HEK293 (cell line): ENCODE results near the gene SH3BP5.

Source experiments
- CTCF ChIP-seq: fragments of 450-650 bp; formaldehyde crosslinking; IDR thresholded peaks from 2 replicates; pipeline ENCODE4 v1.5.1; 2016; ENCODE audit warnings: missing biosample characterization, missing genetic modification characterization
- KLF16 ChIP-seq: fragments of 450-650 bp; formaldehyde crosslinking; IDR thresholded peaks from 2 replicates; pipeline ENCODE4 v1.5.1; 2017; ENCODE audit warnings: missing biosample characterization, missing genetic modification characterization
- ZBTB17 ChIP-seq: fragments of 450-650 bp; formaldehyde crosslinking; IDR thresholded peaks from 2 replicates; pipeline ENCODE4 v1.5.1; 2016; ENCODE audit warnings: missing biosample characterization, missing genetic modification characterization
- ZBTB7A ChIP-seq: fragments of 450-650 bp; formaldehyde crosslinking; IDR thresholded peaks from 2 replicates; pipeline ENCODE4 v1.5.1; 2016; ENCODE audit warnings: low read depth, missing biosample characterization, missing genetic modification characterization
- ZNF121 ChIP-seq: fragments of 450-650 bp; formaldehyde crosslinking; IDR thresholded peaks from 2 replicates; pipeline ENCODE4 v1.5.1; 2016; ENCODE audit warnings: missing biosample characterization, missing genetic modification characterization
- ZNF560 ChIP-seq: fragments of 450-650 bp; formaldehyde crosslinking; IDR thresholded peaks from 2 replicates; pipeline ENCODE4 v1.5.1; 2017; ENCODE audit warnings: missing biosample characterization, missing genetic modification characterization, borderline replicate concordance
- ZNF639 ChIP-seq: fragments of 450-650 bp; formaldehyde crosslinking; IDR thresholded peaks from 2 replicates; pipeline ENCODE4 v1.5.1; 2016; ENCODE audit warnings: missing biosample characterization, missing genetic modification characterization
- ZNF792 ChIP-seq: fragments of 450-650 bp; formaldehyde crosslinking; IDR thresholded peaks from 2 replicates; pipeline ENCODE4 v1.5.1; 2016; ENCODE audit warnings: missing biosample characterization, missing genetic modification characterization

GRCh38 chr3:15258720-15259119 lies 73.7 kb downstream of the SH3BP5 start:
- no peak for TF ChIP-seq CTCF (tag by site-specific recombination)
- no peak for TF ChIP-seq ZBTB7A (tag by site-specific recombination)
- TF ChIP-seq KLF16 (tag by site-specific recombination), result no peak
- TF ChIP-seq ZNF639, result no peak
- no peak for TF ChIP-seq ZBTB17 (tag by site-specific recombination)
- no peak for TF ChIP-seq ZNF121 (tag by site-specific recombination)
- no peak for TF ChIP-seq ZNF792
- no peak for TF ChIP-seq ZNF560
